Stimulated activated CD8-positive, alpha-beta memory T cell treated with anti-CD3 and anti-CD28 coated beads, Interleukin-15, amount 100 ng/mL, for 48 hours (primary cell): Measurements from ENCODE around the gene AGPAT2.

Source experiments
- DNase-seq, 2 donors: peaks; one replicate each; pipeline ENCODE4 v3.0.0-alpha.2; 2020; ENCODE audit warnings: low read depth in 2 of 2

The AGPAT2 gene

DNA sequence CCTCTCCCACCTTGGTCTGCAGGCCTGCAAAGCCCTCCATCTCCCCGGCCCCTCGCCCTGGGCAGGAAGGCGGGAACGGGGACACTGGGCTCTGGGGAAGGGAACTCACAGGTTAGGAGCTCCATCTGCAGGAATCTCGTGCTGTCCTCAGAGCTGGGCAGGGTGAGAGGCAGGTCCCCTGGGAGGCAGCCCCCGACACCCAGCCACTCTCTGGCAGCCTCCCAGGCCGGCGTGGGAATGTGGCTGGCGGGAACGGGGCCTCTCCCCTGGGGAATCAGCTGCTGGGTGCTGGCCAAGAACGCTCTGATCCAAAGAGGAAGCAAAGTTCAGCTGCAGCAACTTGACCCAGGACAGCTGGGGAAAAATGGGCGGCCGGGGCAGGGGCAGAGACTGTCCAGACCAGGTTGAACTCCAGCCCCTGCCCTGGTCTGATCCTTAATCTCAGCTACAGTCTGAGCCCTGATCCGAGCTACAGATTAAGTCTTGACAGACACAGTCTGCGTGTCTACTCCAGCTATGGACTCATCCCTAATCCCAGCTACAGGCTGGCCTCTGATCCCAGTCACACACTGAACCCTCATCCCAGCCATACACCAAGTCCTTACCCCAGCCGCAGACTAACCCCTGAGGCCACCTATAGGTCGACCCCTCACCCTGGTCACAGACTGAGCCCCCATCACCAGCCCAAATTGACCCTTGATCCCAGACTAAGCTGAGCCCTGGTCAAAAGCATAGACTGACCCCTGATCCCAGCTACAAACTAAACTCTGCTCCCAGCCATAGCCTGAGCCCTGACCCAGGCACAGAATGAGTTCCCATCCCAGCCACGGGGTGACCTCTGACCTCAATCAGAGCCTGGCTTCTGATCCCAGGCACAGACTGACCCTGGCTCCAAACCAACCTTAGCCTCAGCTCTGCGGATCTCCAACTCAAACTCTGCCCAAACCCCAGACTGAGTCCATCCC lies 61.9 kb downstream of the AGPAT2 start:
- DNase-seq: no peak

DNA sequence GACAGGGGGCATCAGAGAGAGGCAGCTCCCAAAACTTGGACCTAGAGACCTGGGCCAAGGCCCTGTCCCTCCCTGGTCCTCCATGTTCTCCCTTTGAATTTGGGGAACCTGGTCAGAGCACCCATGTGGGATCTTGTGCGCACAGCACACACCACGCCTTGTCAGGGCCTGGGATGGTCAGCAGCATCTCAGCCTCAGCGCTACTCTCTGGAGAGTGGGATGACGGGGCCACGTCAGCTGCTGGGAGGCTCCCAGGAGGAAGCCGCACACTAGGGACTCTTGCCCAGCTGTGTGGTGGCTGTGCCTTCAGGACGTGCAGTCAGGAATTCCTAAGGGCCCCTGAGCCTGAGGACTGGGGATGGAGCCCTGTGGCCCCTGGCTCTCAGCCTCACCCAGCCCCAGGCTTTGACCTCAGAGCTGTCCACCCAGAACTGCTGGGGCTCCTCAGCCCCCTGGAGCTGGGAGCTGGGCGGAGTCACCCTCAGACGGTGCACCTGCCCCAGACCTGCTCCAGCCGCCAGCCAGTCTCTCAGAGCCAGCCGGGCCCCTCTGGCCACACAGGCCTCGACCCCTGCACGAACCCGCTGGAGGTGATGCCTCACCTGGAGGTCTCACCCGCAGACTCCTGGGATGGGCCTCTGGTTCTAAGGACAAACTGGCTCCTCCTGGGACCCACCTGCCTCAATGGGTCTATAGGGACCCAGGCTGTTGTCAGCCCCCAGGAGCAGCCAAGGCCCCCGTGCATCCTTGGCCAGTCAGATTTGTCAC lies 62.9 kb downstream of the AGPAT2 start:
- DNase-seq: no peak

GRCh38 chr9:136623842-136624183 lies 63.4 kb downstream of the AGPAT2 start:
- DNase-seq: no peak
